ENCODE results near the gene ZNF227. TPM values are rescaled to one million over a fixed set of nuclear protein-coding genes. Genes with fewer than 3 reads are reported as not detected.
"Not testable (repeated sequence)": the region's sequence is repeated elsewhere in the genome, so short reads cannot be mapped to it uniquely, and the experiment has no call there.

The ZNF227 gene
- total RNA-seq, 6 experiments from 2014 or later = 4.5 to 8.5 (median 6.8) TPM

- H3K27ac ChIP-seq = no peak overlapping the region
- DNase-seq (no peak), ATAC-seq (no peak)
- H3K9me3 ChIP-seq = peaks cover 0 to 26% (median 5%) of the 10 kb centered on the region in 4 donors
- no peak overlapping the region for H3K4me3 ChIP-seq
- peaks cover 9 to 84% (median 37%) of the 10 kb centered on the region in 4 donors for H3K36me3 ChIP-seq
- intact Hi-C loops (cut with DNase I) = no loop called here
- no peaks in the 10 kb centered on the region for H3K4me1 ChIP-seq
- no peak for TF ChIP-seq CTCF (IDR thresholded peaks at IDR 0.05)
- TF ChIP-seq POLR2A (IDR thresholded peaks at IDR 0.05) = no peak
- H3K27me3 ChIP-seq = no peaks in the 10 kb centered on the region
- 100% methylated on average over 1 of the region's 3 CpGs for WGBS (ENCODE audit: insufficient coverage, low coverage, low lambda C conversion rate, missing lambda C conversion rate)
Observed at GRCh38 chr19:44232867-44233266, 20.5 kb downstream of the ZNF227 start.

DNA sequence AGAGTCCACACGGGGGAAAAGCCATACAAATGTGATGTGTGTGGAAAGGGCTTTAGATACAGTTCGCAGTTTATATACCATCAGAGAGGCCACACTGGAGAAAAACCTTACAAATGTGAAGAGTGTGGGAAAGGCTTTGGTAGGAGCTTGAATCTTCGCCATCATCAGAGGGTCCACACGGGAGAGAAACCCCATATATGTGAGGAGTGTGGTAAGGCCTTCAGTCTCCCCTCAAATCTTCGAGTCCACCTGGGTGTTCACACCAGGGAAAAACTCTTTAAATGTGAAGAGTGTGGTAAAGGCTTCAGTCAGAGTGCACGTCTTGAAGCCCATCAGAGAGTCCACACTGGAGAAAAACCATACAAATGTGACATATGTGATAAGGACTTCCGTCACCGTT, 24.1 kb downstream of the ZNF227 start:
- ATAC-seq (no peak), DNase-seq (no peak)
- no peaks in the 10 kb centered on the region for H3K4me1 ChIP-seq
- WGBS (ENCODE audit: insufficient coverage, low coverage, low lambda C conversion rate, missing lambda C conversion rate) = 100% methylated on average over 5 of the region's 8 CpGs
- no peak overlapping the region for H3K4me3 ChIP-seq
- H3K9me3 ChIP-seq = peaks cover 0 to 41% (median 5%) of the 10 kb centered on the region in 4 donors
- intact Hi-C loops (cut with DNase I) = no loop called here
- H3K36me3 ChIP-seq = peaks cover 9 to 52% (median 20%) of the 10 kb centered on the region in 4 donors
- no peaks in the 10 kb centered on the region for H3K27me3 ChIP-seq
- TF ChIP-seq CTCF (IDR thresholded peaks at IDR 0.05) = no peak
- no peak for TF ChIP-seq POLR2A (IDR thresholded peaks at IDR 0.05)
- no peak overlapping the region for H3K27ac ChIP-seq

- H3K4me3 ChIP-seq; intact Hi-C loops (cut with DNase I); H3K36me3 ChIP-seq; H3K27me3 ChIP-seq; DNase-seq; ATAC-seq; H3K27ac ChIP-seq; H3K4me1 ChIP-seq: not testable (repeated sequence)
- WGBS (ENCODE audit: insufficient coverage, low coverage, low lambda C conversion rate, missing lambda C conversion rate) = 94% methylated on average over 2 of the region's 2 CpGs
- H3K9me3 ChIP-seq = peaks cover 0 to 40% (median 23%) of the 10 kb centered on the region in 4 donors
Observed at GRCh38 chr19:44252332-44252731, 40.0 kb downstream of the ZNF227 start.

DNA sequence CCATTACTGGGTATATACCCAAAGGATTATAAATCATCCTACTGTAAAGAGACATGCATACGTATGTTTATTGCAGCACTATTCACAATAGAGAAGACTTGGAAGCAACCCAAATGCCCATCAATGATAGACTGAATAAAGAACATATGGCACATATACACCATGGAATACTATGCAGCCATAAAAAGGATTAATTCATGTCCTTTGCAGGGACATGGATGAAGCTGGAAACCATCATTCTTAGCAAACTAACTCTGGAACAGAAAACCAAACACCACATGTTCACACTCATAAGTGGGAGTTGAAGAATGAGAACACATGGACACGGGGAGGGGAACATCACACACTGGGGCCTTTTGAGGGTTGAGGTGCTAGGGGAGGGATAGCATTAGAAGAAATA, 41.1 kb downstream of the ZNF227 start:
- H3K27me3 ChIP-seq; H3K27ac ChIP-seq; H3K4me1 ChIP-seq; ATAC-seq; intact Hi-C loops (cut with DNase I); H3K4me3 ChIP-seq; H3K36me3 ChIP-seq; DNase-seq: not testable (repeated sequence)
- WGBS (ENCODE audit: insufficient coverage, low coverage, low lambda C conversion rate, missing lambda C conversion rate) = 93% methylated on average over 2 of the region's 2 CpGs
- peaks cover 0 to 46% (median 22%) of the 10 kb centered on the region in 4 donors for H3K9me3 ChIP-seq

GRCh38 chr19:44254496-44254895, 42.2 kb downstream of the ZNF227 start:
- H3K4me3 ChIP-seq = no peak overlapping the region
- H3K4me1 ChIP-seq = peaks cover 0 to 5% (median 0%) of the 10 kb centered on the region in 4 donors
- no peaks in the 10 kb centered on the region for H3K36me3 ChIP-seq
- peaks cover 0 to 37% (median 13%) of the 10 kb centered on the region in 4 donors for H3K9me3 ChIP-seq
- WGBS (ENCODE audit: insufficient coverage, low coverage, low lambda C conversion rate, missing lambda C conversion rate) = 16% methylated on average over 2 of the region's 2 CpGs
- ATAC-seq (peak in 1 of 4 donors; percentile 79), DNase-seq (no peak)
- intact Hi-C loops (cut with DNase I) = no loop called here
- H3K27ac ChIP-seq = no peak overlapping the region
- TF ChIP-seq POLR2A (IDR thresholded peaks at IDR 0.05) (no peak), CTCF (IDR thresholded peaks at IDR 0.05) (no peak)
- H3K27me3 ChIP-seq = no peaks in the 10 kb centered on the region
